HCT116 (cell line): ENCODE data around the gene PPM1H. TPM values are rescaled to one million over a fixed set of nuclear protein-coding genes. Genes with fewer than 3 reads are reported as not detected.

Source experiments
- ATAC-seq: fragments of 200-7000 bp; cut with Tn5 transposase; 2 replicates; pipeline ENCODE4 v1.9.1; 2020; ENCODE audit warnings: mild to moderate bottlenecking, moderate library complexity
- Bru-seq: library from RNA; stranded (reverse); fragments of 400-500 nt; gene quantifications from one replicate; lab custom pipeline; 2021; lab: Mats Ljungman, UMichigan
- BruChase-seq, 2 experiments: library from RNA; stranded (reverse); fragments of 400-500 nt; gene quantifications; one replicate each; lab custom pipeline; 2021; lab: Mats Ljungman, UMichigan
- BruUV-seq: library from RNA; stranded (reverse); fragments of 400-500 nt; replicated peaks from 2 replicates; lab custom pipeline; 2021; lab: Mats Ljungman, UMichigan
- CTCF ChIA-PET: fragments of 300-600 bp; sonication (Branson Sonifier 250); formaldehyde crosslinking; loops from one replicate; lab custom pipeline; 2021; ENCODE audit warnings: antibody characterized with exemption; lab: Charles Lee
- POLR2A ChIA-PET: fragments of 300-600, 350-600 bp; sonication (Branson Sonifier 250); formaldehyde crosslinking; loops from one replicate; lab custom pipeline; 2021; ENCODE audit warnings: antibody characterized with exemption; lab: Charles Lee
- RAD21 ChIA-PET, 2 experiments: fragments of 300-600 bp; sonication (Branson Sonifier 250); formaldehyde crosslinking; loops; one replicate each; lab custom pipeline; 2023; ENCODE audit warnings: low total read pairs in 2 of 2; ENCODE audit not compliant: uncharacterized antibody in 2 of 2, unreplicated experiment in 2 of 2, low non-redundant PET in 1 of 2; lab: Charles Lee
- DNase-seq: peaks from one replicate; pipeline ENCODE4 v3.0.0-alpha.2; 2010; ENCODE audit warnings: low read depth, low spot score
- H2AFZ ChIP-seq: fragments of 200-600 bp; shearing (Covaris generic), sonication (generic); 2 replicates; pipeline ENCODE4 v1.6.1; 2017; ENCODE audit warnings: low read depth, mixed run types, mixed read lengths, antibody characterized with exemption, low read length; ENCODE audit not compliant: poor library complexity, severe bottlenecking
- H3K27ac ChIP-seq: 2 replicates; pipeline ENCODE4 v1.5.1; 2012; ENCODE audit warnings: low read depth, low read length
- H3K27me3 ChIP-seq: fragments of 200-600 bp; sonication (generic); 2 replicates; pipeline ENCODE4 v1.6.1; 2016; ENCODE audit warnings: mixed run types, low read length, mixed read lengths; ENCODE audit not compliant: insufficient read depth
- H3K36me3 ChIP-seq, 2 experiments: fragments of 200-500 bp in 1 of 2; fragments of 200-600 bp in 1 of 2; sonication (Bioruptor generic) in 1 of 2; sonication (generic) in 1 of 2; 2 replicates each; pipeline versions ENCODE4 v1.5.1 to v1.6.1; 2014 to 2016; ENCODE audit warnings: low read length in 2 of 2, inconsistent platforms in 1 of 2, mixed read lengths in 1 of 2, mixed run types in 1 of 2; ENCODE audit not compliant: insufficient read depth in 2 of 2, control insufficient read depth in 1 of 2
- H3K4me1 ChIP-seq, 2 experiments: fragments of 200-600 bp in 1 of 2; sonication (generic) in 1 of 2; 2 replicates each; pipeline versions ENCODE4 v1.5.1 to v1.6.1; 2012 to 2017; ENCODE audit warnings: low read length in 2 of 2, inconsistent platforms in 1 of 2, mild to moderate bottlenecking in 1 of 2, mixed read lengths in 1 of 2, mixed run types in 1 of 2, moderate library complexity in 1 of 2; ENCODE audit not compliant: insufficient read depth in 2 of 2, control insufficient read depth in 1 of 2
- H3K4me2 ChIP-seq: fragments of 200-600 bp; sonication (generic); 2 replicates; pipeline ENCODE4 v1.6.1; 2017; ENCODE audit warnings: mixed run types, low read length, mixed read lengths
- H3K4me3 ChIP-seq, 2 experiments: fragments of 200-600 bp in 1 of 2; sonication (generic) in 1 of 2; replicated peaks in 1 of 2; 2 replicates each; pipeline ENCODE4 v1.5.1; 2011 to 2016; ENCODE audit warnings: low read length in 2 of 2, control low read depth in 1 of 2, low read depth in 1 of 2, mild to moderate bottlenecking in 1 of 2, mixed read lengths in 1 of 2, mixed run types in 1 of 2
- H3K79me2 ChIP-seq: fragments of 200-600 bp; sonication (generic); 2 replicates; pipeline ENCODE4 v1.6.1; 2017; ENCODE audit warnings: mild to moderate bottlenecking, mixed run types, low read length, moderate library complexity, mixed read lengths; ENCODE audit not compliant: insufficient read depth
- H3K9ac ChIP-seq: fragments of 200-600 bp; sonication (generic); 2 replicates; pipeline ENCODE4 v1.6.1; 2016; ENCODE audit warnings: low read length, mixed read lengths
- H3K9me2 ChIP-seq: fragments of 200-600 bp; sonication (generic), shearing (Covaris generic); 2 replicates; pipeline ENCODE4 v1.6.1; 2017; ENCODE audit warnings: mixed run types, mild to moderate bottlenecking, moderate library complexity; ENCODE audit not compliant: insufficient read depth
- H3K9me3 ChIP-seq, 2 experiments: fragments of 200-500 bp in 1 of 2; fragments of 200-600 bp in 1 of 2; sonication (Bioruptor generic) in 1 of 2; sonication (generic) in 1 of 2; 2 replicates each; pipeline ENCODE4 v1.6.1; 2014 to 2017; ENCODE audit warnings: low read length in 2 of 2, mixed read lengths in 2 of 2, inconsistent platforms in 1 of 2, low read depth in 1 of 2, mild to moderate bottlenecking in 1 of 2, mixed run types in 1 of 2, moderate library complexity in 1 of 2; ENCODE audit not compliant: control insufficient read depth in 1 of 2, insufficient read depth in 1 of 2
- H4K20me1 ChIP-seq: fragments of 200-600 bp; sonication (generic), shearing (Covaris generic); 2 replicates; pipeline ENCODE4 v1.6.1; 2017; ENCODE audit warnings: mixed run types, mild to moderate bottlenecking, moderate library complexity; ENCODE audit not compliant: insufficient read depth
- ATF3 ChIP-seq: IDR thresholded peaks from 2 replicates; pipeline ENCODE4 v1.6.1; 2012
- CEBPB ChIP-seq: IDR thresholded peaks from 2 replicates; pipeline ENCODE4 v1.6.1; 2012; ENCODE audit warnings: low read depth
- EZH2 ChIP-seq: fragments of 200-600 bp; sonication (generic); IDR thresholded peaks from 2 replicates; pipeline ENCODE4 v1.6.1; 2017; ENCODE audit warnings: antibody characterized with exemption, mixed run types
- POLR2A ChIP-seq: IDR thresholded peaks from 2 replicates; pipeline ENCODE4 v1.7.0; 2011; ENCODE audit warnings: borderline replicate concordance; ENCODE audit not compliant: insufficient read depth, insufficient read length; ENCODE audit errors: extremely low read depth
- RAD21 ChIP-seq: IDR thresholded peaks from 2 replicates; pipeline ENCODE4 v1.6.1; 2012; ENCODE audit warnings: low read depth, mild to moderate bottlenecking
- REST ChIP-seq: IDR thresholded peaks from 2 replicates; pipeline ENCODE4 v1.6.1; 2012; ENCODE audit warnings: low read depth
- SIN3A ChIP-seq: IDR thresholded peaks from 2 replicates; pipeline ENCODE4 v1.6.1; 2012; ENCODE audit warnings: low read depth
- SP1 ChIP-seq: IDR thresholded peaks from 2 replicates; pipeline ENCODE4 v1.6.1; 2012; ENCODE audit warnings: low read depth
- SRF ChIP-seq: IDR thresholded peaks from 2 replicates; pipeline ENCODE4 v1.6.1; 2012; ENCODE audit warnings: low read depth
- TCF7L2 ChIP-seq: IDR thresholded peaks from 2 replicates; pipeline ENCODE4 v1.7.0; 2011; ENCODE audit warnings: borderline replicate concordance, inconsistent platforms; ENCODE audit not compliant: insufficient read depth, insufficient read length; ENCODE audit errors: extremely low read depth
- YY1 ChIP-seq: IDR thresholded peaks from 2 replicates; pipeline ENCODE4 v1.6.1; 2011; ENCODE audit warnings: low read length, low read depth, moderate library complexity, mild to moderate bottlenecking; ENCODE audit not compliant: insufficient replicate concordance; ENCODE audit errors: extremely low read depth
- ZBTB33 ChIP-seq: IDR thresholded peaks from 2 replicates; pipeline ENCODE4 v1.6.1; 2011; ENCODE audit warnings: mild to moderate bottlenecking, low read length, moderate library complexity; ENCODE audit not compliant: insufficient replicate concordance; ENCODE audit errors: extremely low read depth
- ZFX ChIP-seq: fragments of 450-650 bp; IDR thresholded peaks from 2 replicates; pipeline ENCODE4 v1.6.1; 2017
- intact Hi-C: fragments of 100-400 bp; cut with micrococcal nuclease; formaldehyde crosslinking; loops from 2 replicates; pipeline ENCODE4 v1.10.0; 2022
- long read RNA-seq: library from polyadenylated mRNA; unstranded; transcript quantifications from one replicate; pipeline ENCODE4 v2.0.0, GENCODE V29; 2021; ENCODE audit not compliant: unreplicated experiment
- polyA plus RNA-seq: library from polyadenylated mRNA; unstranded; fragments of >200 nt; gene quantifications from 2 replicates; pipeline ENCODE4 v1.2.1, GENCODE V29; 2012; ENCODE audit warnings: missing spikeins
- total RNA-seq: library from RNA; stranded (reverse); gene quantifications from one replicate; pipeline ENCODE4 v1.2.1, GENCODE V29; 2021; ENCODE audit not compliant: unreplicated experiment

The PPM1H gene, protein sequence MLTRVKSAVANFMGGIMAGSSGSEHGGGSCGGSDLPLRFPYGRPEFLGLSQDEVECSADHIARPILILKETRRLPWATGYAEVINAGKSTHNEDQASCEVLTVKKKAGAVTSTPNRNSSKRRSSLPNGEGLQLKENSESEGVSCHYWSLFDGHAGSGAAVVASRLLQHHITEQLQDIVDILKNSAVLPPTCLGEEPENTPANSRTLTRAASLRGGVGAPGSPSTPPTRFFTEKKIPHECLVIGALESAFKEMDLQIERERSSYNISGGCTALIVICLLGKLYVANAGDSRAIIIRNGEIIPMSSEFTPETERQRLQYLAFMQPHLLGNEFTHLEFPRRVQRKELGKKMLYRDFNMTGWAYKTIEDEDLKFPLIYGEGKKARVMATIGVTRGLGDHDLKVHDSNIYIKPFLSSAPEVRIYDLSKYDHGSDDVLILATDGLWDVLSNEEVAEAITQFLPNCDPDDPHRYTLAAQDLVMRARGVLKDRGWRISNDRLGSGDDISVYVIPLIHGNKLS
- 8.0 TPM for total RNA-seq
- polyA plus RNA-seq: 2.5 and 2.7 TPM in 2 replicates
- Bru-seq, nascent RNA: percentile 54 among the genes with signal in this experiment
- BruChase-seq, experiment 1, labeled RNA remaining after a 6-hour chase: percentile 42 among the genes with signal in this experiment
- BruChase-seq, experiment 2, labeled RNA remaining after a 2-hour chase: percentile 48 among the genes with signal in this experiment
- long read RNA-seq, full-length matches to known transcripts: 5 of 14 reads
- long read RNA-seq, partial matches to known transcripts: 2 of 14 reads
- long read RNA-seq, other reads (novel, unspliced or antisense): 7 of 14 reads

- Histone ChIP-seq H3K9me2 (no peaks in the 10 kb centered on the region), H2AFZ (peak within 1 kb of the TSS; percentile 81), H3K9me3 (no peaks in the 10 kb centered on the region), H3K9ac (peak within 1 kb of the TSS; percentile 74), H3K4me3 (peak within 1 kb of the TSS; percentile 75 to 85), H3K4me1 (peaks cover 9 to 18% of the 10 kb centered on the region in 2 experiments; a peak in 3 of 4 replicates), H3K27me3 (no peaks in the 10 kb centered on the region), H3K4me2 (peak within 1 kb of the TSS; percentile 94), H3K27ac (peak within 1 kb of the TSS; percentile 71), H3K36me3 (no peaks in the 10 kb centered on the region), H3K79me2 (no peaks in the 10 kb centered on the region), H4K20me1 (no peaks in the 10 kb centered on the region)
- ChIA-PET CTCF (interaction anchor here (0.8 to 1.6 kb wide), 7 partner anchors 9 to 138 kb away, joined by 3 to 9 read pairs (median 3); no protein-coding TSS in a partner anchor), POLR2A (interaction anchor here (0.5 kb wide), 1 partner anchor 647 kb away, joined by 3 read pairs; no protein-coding TSS in a partner anchor), RAD21 (no interaction called here)
- peak; percentile 68 for DNase-seq
- intact Hi-C loops: loop anchor here (10.0 kb wide), 1 partner anchor 120 kb away; no protein-coding TSS in a partner anchor
- ATAC-seq: peak; percentile 93
- no TSS peak for BruUV-seq
- TF ChIP-seq TCF7L2: peak; percentile 51
- TF ChIP-seq SP1: peak; percentile 41
- no peak for TF ChIP-seq ZBTB33
- TF ChIP-seq ZFX: peak; percentile 50; the same call in 1 of the 2 replicates
- TF ChIP-seq REST: no peak
- peak; percentile 38 for TF ChIP-seq RAD21
- TF ChIP-seq ATF3: no peak
- no peak for TF ChIP-seq CEBPB
- TF ChIP-seq POLR2A: peak; percentile 69
- no peak for TF ChIP-seq EZH2
- TF ChIP-seq SRF: no peak
- peak; percentile 46 for TF ChIP-seq YY1
- TF ChIP-seq SIN3A: peak; percentile 63
Observed at GRCh38 chr12:62934799-62935674, at the start of gene PPM1H. PPM1H (minus strand) TSS chr12:62935150; CDS start chr12:62934736, 414 bp downstream.
